Measurements from ENCODE around the gene CLASP2. TPM values are rescaled to one million over a fixed set of nuclear protein-coding genes. Genes with fewer than 3 reads are reported as not detected.
"Not testable (repeated sequence)": the region's sequence is repeated elsewhere in the genome, so short reads cannot be mapped to it uniquely, and the experiment has no call there.

Gene CLASP2
- total RNA-seq, 4 donors from 2014 or later: 37.6 to 55.2 (median 44.6) TPM

- Histone ChIP-seq H3K36me3 (no peaks in the 10 kb centered on the region), H3K4me3 (no peak overlapping the region), H3K27ac (no peak overlapping the region), H3K27me3 (no peaks in the 10 kb centered on the region), H3K4me1 (no peaks in the 10 kb centered on the region), H3K9me3 (no peaks in the 10 kb centered on the region)
- DNase-seq (no peak), ATAC-seq (no peak)
- intact Hi-C loops (cut with DNase I; ENCODE audit: low total_unique reads): no loop called here
- TF ChIP-seq CTCF (IDR thresholded peaks at IDR 0.05 in 4 of 5, conservative IDR thresholded peaks at IDR 0.05 in 1 of 5): no peak
- no peak for TF ChIP-seq POLR2A (IDR thresholded peaks at IDR 0.05)
- in situ Hi-C loops (cut with MboI; ENCODE audit: low sequenced_read_pairs in 4 of 4): no loop called here
These were observed 244.2 kb downstream of the CLASP2 start for GRCh38 chr3:33473813-33474212.

GRCh38 chr3:33467786-33468185 lies 250.3 kb downstream of the CLASP2 start:
- H3K9me3 ChIP-seq: no peaks in the 10 kb centered on the region
- no peaks in the 10 kb centered on the region for H3K27me3 ChIP-seq
- H3K4me1 ChIP-seq: no peaks in the 10 kb centered on the region
- ATAC-seq (no peak), DNase-seq (no peak)
- H3K36me3 ChIP-seq: no peaks in the 10 kb centered on the region
- in situ Hi-C loops (cut with MboI; ENCODE audit: low sequenced_read_pairs in 4 of 4): no loop called here
- no peak overlapping the region for H3K4me3 ChIP-seq
- TF ChIP-seq CTCF (IDR thresholded peaks at IDR 0.05 in 4 of 5, conservative IDR thresholded peaks at IDR 0.05 in 1 of 5): no peak
- TF ChIP-seq POLR2A (IDR thresholded peaks at IDR 0.05): no peak
- no peak overlapping the region for H3K27ac ChIP-seq
- intact Hi-C loops (cut with DNase I; ENCODE audit: low total_unique reads): no loop called here

- peaks cover 0 to 17% (median 0%) of the 10 kb centered on the region in 3 donors for H3K9me3 ChIP-seq
- peaks cover 0 to 3% of the 10 kb centered on the region in 2 donors for H3K36me3 ChIP-seq
- no peaks in the 10 kb centered on the region for H3K4me1 ChIP-seq
- DNase-seq (no peak), ATAC-seq (no peak)
- no peak overlapping the region for H3K27ac ChIP-seq
- H3K27me3 ChIP-seq: no peaks in the 10 kb centered on the region
- in situ Hi-C loops (cut with MboI; ENCODE audit: low sequenced_read_pairs in 4 of 4) (no loop called here), intact Hi-C loops (cut with DNase I; ENCODE audit: low total_unique reads) (no loop called here)
- TF ChIP-seq CTCF (IDR thresholded peaks at IDR 0.05 in 4 of 5, conservative IDR thresholded peaks at IDR 0.05 in 1 of 5) (no peak), POLR2A (IDR thresholded peaks at IDR 0.05) (no peak)
- H3K4me3 ChIP-seq: no peak overlapping the region
These were observed 257.0 kb downstream of the CLASP2 start for GRCh38 chr3:33461097-33461496.

- H3K4me3 ChIP-seq; H3K27me3 ChIP-seq; H3K4me1 ChIP-seq; intact Hi-C loops (cut with DNase I; ENCODE audit: low total_unique reads); in situ Hi-C loops (cut with MboI; ENCODE audit: low sequenced_read_pairs in 4 of 4); H3K36me3 ChIP-seq; ATAC-seq; H3K27ac ChIP-seq; DNase-seq: not testable (repeated sequence)
- peaks cover 0 to 17% (median 0%) of the 10 kb centered on the region in 3 donors for H3K9me3 ChIP-seq
These were observed 258.5 kb downstream of the CLASP2 start for GRCh38 chr3:33459577-33459976.

- TF ChIP-seq POLR2A (IDR thresholded peaks at IDR 0.05) (no peak), CTCF (IDR thresholded peaks at IDR 0.05 in 4 of 5, conservative IDR thresholded peaks at IDR 0.05 in 1 of 5) (no peak)
- Histone ChIP-seq H3K9me3 (peaks cover 0 to 17% (median 0%) of the 10 kb centered on the region in 3 donors), H3K27ac (no peak overlapping the region), H3K4me3 (no peak overlapping the region), H3K36me3 (peaks cover 0 to 3% of the 10 kb centered on the region in 2 donors), H3K4me1 (no peaks in the 10 kb centered on the region), H3K27me3 (no peaks in the 10 kb centered on the region)
- intact Hi-C loops (cut with DNase I; ENCODE audit: low total_unique reads): no loop called here
- ATAC-seq: no peak
- no peak for DNase-seq
- in situ Hi-C loops (cut with MboI; ENCODE audit: low sequenced_read_pairs in 4 of 4): no loop called here
These were observed 259.6 kb downstream of the CLASP2 start for GRCh38 chr3:33458446-33458845.
